PC-9 (cell line): ENCODE results near the gene CBX7.

Source experiments
- CTCF ChIP-seq: fragments of 200-600 bp; sonication (generic); conservative IDR thresholded peaks from 2 replicates; pipeline ENCODE4 v1.6.1; 2017; ENCODE audit warnings: mixed run types, antibody characterized with exemption, mild to moderate bottlenecking, moderate library complexity
- EZH2 ChIP-seq: fragments of 200-600 bp; sonication (generic); IDR thresholded peaks from 2 replicates; pipeline ENCODE4 v1.8.0; 2017; ENCODE audit warnings: antibody characterized with exemption, low read depth

- no peak for TF ChIP-seq CTCF
- TF ChIP-seq EZH2 = no peak
Observed at GRCh38 chr22:39130152-39130704, 22.3 kb downstream of the CBX7 start.
